ENCODE measurements around the gene ARHGEF4.

Gene ARHGEF4

GRCh38 chr2:130851624-130852382 is 15.1 kb downstream of the ARHGEF4 start:
- no peak for DNase-seq

- no peak for DNase-seq
These were observed 15.9 kb downstream of the ARHGEF4 start for GRCh38 chr2:130852521-130853115.

- no peak for DNase-seq
These were observed 16.7 kb downstream of the ARHGEF4 start for GRCh38 chr2:130853391-130853790.

- no peak for DNase-seq
These were observed 17.6 kb downstream of the ARHGEF4 start for GRCh38 chr2:130854301-130854700.

GRCh38 chr2:130864830-130865800 is 28.4 kb downstream of the ARHGEF4 start:
- peak; percentile 14 for DNase-seq

- DNase-seq, result no peak
These were observed 32.9 kb downstream of the ARHGEF4 start for GRCh38 chr2:130869441-130870160.

- DNase-seq, result no peak
These were observed 33.4 kb downstream of the ARHGEF4 start for GRCh38 chr2:130870161-130870485.

- no peak for DNase-seq
These were observed 34.1 kb downstream of the ARHGEF4 start for GRCh38 chr2:130870779-130871178.

- no peak for DNase-seq
These were observed 35.4 kb downstream of the ARHGEF4 start for GRCh38 chr2:130871843-130872740.

GRCh38 chr2:130872741-130873125 is 36.0 kb downstream of the ARHGEF4 start:
- DNase-seq, result no peak

- no peak for DNase-seq
These were observed 37.1 kb downstream of the ARHGEF4 start for GRCh38 chr2:130873700-130874346.

- DNase-seq, result no peak
These were observed 37.8 kb downstream of the ARHGEF4 start for GRCh38 chr2:130874512-130874911.

GRCh38 chr2:130875935-130876334 is 39.2 kb downstream of the ARHGEF4 start:
- no peak for DNase-seq

GRCh38 chr2:130877258-130877657 is 40.5 kb downstream of the ARHGEF4 start:
- no peak for DNase-seq

GRCh38 chr2:130878316-130878715 is 41.6 kb downstream of the ARHGEF4 start:
- DNase-seq, result no peak

- DNase-seq, result no peak
These were observed 42.2 kb downstream of the ARHGEF4 start for GRCh38 chr2:130878933-130879332.

- no peak for DNase-seq
These were observed 45.5 kb downstream of the ARHGEF4 start for GRCh38 chr2:130882111-130882690.

- DNase-seq, result no peak
These were observed 46.3 kb downstream of the ARHGEF4 start for GRCh38 chr2:130882991-130883390.

GRCh38 chr2:130883496-130883895 is 46.8 kb downstream of the ARHGEF4 start:
- no peak for DNase-seq

- no peak for DNase-seq
These were observed 47.3 kb downstream of the ARHGEF4 start for GRCh38 chr2:130884013-130884412.

GRCh38 chr2:130884503-130884902 is 47.8 kb downstream of the ARHGEF4 start:
- DNase-seq, result no peak
